GM18511 (cell line): ENCODE measurements around the gene UNC13A.

Source experiments
- ATAC-seq: cut with Tn5 transposase; IDR thresholded peaks from one replicate; pipeline ENCODE4 v1.9.1; 2021; ENCODE audit warnings: mild to moderate bottlenecking, moderate library complexity; ENCODE audit not compliant: unreplicated experiment

The UNC13A gene

GRCh38 chr19:17673937-17674799, 14.0 kb downstream of the UNC13A start:
- ATAC-seq = no peak

GRCh38 chr19:17671906-17672305, 16.2 kb downstream of the UNC13A start:
- no peak for ATAC-seq

GRCh38 chr19:17669419-17669818, 18.7 kb downstream of the UNC13A start:
- ATAC-seq = no peak

- ATAC-seq = no peak
Measured at GRCh38 chr19:17665058-17665457, 23.1 kb downstream of the UNC13A start.

- no peak for ATAC-seq
Measured at GRCh38 chr19:17659996-17660395, 28.2 kb downstream of the UNC13A start.

- no peak for ATAC-seq
Measured at GRCh38 chr19:17658666-17659065, 29.5 kb downstream of the UNC13A start.

GRCh38 chr19:17658240-17658639, 29.9 kb downstream of the UNC13A start:
- ATAC-seq = no peak

GRCh38 chr19:17656970-17657369, 31.2 kb downstream of the UNC13A start:
- ATAC-seq = no peak

- no peak for ATAC-seq
Measured at GRCh38 chr19:17655751-17656472, 32.2 kb downstream of the UNC13A start.

- no peak for ATAC-seq
Measured at GRCh38 chr19:17654993-17655392, 33.2 kb downstream of the UNC13A start.

- ATAC-seq = no peak
Measured at GRCh38 chr19:17652627-17653026, 35.5 kb downstream of the UNC13A start.

GRCh38 chr19:17648786-17649185, 39.4 kb downstream of the UNC13A start:
- no peak for ATAC-seq

GRCh38 chr19:17648097-17648660, 40.0 kb downstream of the UNC13A start:
- ATAC-seq = no peak

GRCh38 chr19:17647071-17648020, 40.8 kb downstream of the UNC13A start:
- no peak for ATAC-seq

GRCh38 chr19:17646441-17646840, 41.7 kb downstream of the UNC13A start:
- ATAC-seq = no peak

GRCh38 chr19:17645339-17645963, 42.7 kb downstream of the UNC13A start:
- no peak for ATAC-seq

- no peak for ATAC-seq
Measured at GRCh38 chr19:17642656-17643055, 45.5 kb downstream of the UNC13A start.

- ATAC-seq = no peak
Measured at GRCh38 chr19:17641846-17642245, 46.3 kb downstream of the UNC13A start.

GRCh38 chr19:17641181-17641580, 47.0 kb downstream of the UNC13A start:
- no peak for ATAC-seq

- ATAC-seq = no peak
Measured at GRCh38 chr19:17633700-17634099, 54.5 kb downstream of the UNC13A start.
